ENCODE results near the gene TRIOBP. TPM values are rescaled to one million over a fixed set of nuclear protein-coding genes. Genes with fewer than 3 reads are reported as not detected.

The TRIOBP gene
- total RNA-seq, 1 donor from 2014 or later = 75.1 TPM

DNA sequence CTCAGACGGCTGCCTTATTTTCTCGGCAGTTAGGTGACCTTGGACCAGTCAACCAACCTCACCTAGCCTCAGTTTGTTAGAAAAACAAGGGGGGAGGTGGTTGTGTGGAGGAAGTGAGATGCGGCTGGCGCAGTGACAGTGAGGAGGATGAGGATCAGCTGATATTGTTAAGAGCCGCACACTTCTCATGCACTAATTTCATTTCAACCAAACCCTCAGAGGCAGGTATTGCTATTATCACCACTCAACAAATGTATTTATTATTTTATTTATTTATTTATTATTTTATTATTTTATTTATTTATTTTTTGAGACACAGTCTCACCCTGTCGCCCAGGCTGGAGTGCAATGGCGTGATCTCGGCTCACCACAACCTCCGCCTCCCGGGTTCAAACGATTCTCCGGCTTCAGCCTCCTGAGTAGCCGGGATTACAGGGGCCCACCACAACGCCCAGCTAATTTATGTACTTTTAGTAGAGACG, 19.3 kb upstream of the TRIOBP start:
- TF ChIP-seq, protein P1, sequence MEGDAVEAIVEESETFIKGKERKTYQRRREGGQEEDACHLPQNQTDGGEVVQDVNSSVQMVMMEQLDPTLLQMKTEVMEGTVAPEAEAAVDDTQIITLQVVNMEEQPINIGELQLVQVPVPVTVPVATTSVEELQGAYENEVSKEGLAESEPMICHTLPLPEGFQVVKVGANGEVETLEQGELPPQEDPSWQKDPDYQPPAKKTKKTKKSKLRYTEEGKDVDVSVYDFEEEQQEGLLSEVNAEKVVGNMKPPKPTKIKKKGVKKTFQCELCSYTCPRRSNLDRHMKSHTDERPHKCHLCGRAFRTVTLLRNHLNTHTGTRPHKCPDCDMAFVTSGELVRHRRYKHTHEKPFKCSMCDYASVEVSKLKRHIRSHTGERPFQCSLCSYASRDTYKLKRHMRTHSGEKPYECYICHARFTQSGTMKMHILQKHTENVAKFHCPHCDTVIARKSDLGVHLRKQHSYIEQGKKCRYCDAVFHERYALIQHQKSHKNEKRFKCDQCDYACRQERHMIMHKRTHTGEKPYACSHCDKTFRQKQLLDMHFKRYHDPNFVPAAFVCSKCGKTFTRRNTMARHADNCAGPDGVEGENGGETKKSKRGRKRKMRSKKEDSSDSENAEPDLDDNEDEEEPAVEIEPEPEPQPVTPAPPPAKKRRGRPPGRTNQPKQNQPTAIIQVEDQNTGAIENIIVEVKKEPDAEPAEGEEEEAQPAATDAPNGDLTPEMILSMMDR (conservative IDR thresholded peaks at IDR 0.05; ENCODE audit: low read depth, low read length) = no peak
- peak overlapping the region; percentile 75 for H3K4me3 ChIP-seq (ENCODE audit: low read depth, low read length)
- no peak for DNase-seq (ENCODE audit: low read depth)

DNA sequence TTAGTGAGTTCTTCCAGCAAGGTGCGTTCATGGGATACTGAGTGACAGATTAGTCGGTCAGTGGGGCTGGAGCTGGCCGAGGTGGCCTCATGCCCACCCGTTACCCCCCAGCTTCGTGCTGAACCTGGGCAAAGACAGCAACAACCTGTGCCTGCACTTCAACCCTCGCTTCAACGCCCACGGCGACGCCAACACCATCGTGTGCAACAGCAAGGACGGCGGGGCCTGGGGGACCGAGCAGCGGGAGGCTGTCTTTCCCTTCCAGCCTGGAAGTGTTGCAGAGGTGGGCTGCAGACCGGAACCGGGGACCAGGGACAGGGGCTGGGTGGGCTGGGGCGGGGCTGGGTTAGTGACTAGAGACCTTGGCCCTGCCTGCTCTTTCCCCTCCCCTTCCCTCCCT, 18.5 kb upstream of the TRIOBP start:
- TF ChIP-seq, protein P1 (conservative IDR thresholded peaks at IDR 0.05; ENCODE audit: low read depth, low read length) = no peak
- peak overlapping the region; percentile 75 for H3K4me3 ChIP-seq (ENCODE audit: low read depth, low read length)
- DNase-seq (ENCODE audit: low read depth) = no peak

DNA sequence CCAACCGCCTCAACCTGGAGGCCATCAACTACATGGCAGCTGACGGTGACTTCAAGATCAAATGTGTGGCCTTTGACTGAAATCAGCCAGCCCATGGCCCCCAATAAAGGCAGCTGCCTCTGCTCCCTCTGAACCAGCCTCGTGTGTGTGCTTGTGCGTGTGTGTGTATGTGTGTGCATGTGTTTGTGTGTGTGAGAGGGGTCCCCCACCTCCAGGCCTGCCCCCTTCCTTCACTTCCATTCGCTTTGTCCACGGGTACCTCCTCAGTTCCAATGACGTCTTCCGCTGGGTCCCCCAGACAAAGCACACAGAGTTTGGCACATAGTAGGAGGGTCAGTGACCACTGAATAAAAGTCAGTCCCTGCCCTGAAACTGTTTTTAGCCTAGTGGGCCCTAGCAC, 17.2 kb upstream of the TRIOBP start:
- DNase-seq (ENCODE audit: low read depth) = no peak
- TF ChIP-seq, protein P1 (conservative IDR thresholded peaks at IDR 0.05; ENCODE audit: low read depth, low read length) = no peak
- no peak overlapping the region for H3K4me3 ChIP-seq (ENCODE audit: low read depth, low read length)

DNA sequence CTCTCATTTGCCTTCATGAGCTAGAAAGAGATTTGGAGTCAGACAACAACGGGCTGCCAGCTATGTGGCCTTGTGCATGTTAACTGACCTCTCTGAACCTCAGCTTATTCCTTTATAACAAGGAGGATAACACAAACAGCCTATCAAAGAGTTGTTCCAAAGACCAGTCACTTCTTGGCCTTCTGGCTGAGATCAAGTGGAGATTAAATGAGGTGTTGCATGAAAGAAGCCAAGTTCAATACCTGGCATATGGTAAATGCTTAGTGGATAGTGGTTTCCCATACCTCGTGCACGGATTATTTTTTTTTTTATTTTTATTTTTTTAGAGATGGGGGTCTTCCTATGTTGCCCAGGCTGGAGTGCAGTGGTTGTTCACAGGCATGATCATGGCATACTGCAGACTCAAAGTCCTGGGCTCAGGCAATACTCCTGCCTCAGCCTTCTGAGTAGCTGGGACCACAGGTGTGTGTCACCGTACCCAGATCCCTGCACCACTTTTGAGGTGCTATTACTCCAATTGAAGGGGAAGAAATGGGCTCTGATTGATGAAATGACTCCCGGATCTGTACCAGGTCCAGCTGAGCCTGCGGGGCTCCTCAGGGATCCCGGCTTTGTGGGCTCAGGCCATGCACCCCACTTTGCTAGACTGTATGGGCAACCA, 16.5 kb upstream of the TRIOBP start:
- no peak overlapping the region for H3K4me3 ChIP-seq (ENCODE audit: low read depth, low read length)
- TF ChIP-seq, protein P1 (conservative IDR thresholded peaks at IDR 0.05; ENCODE audit: low read depth, low read length) = no peak
- DNase-seq (ENCODE audit: low read depth) = no peak

DNA sequence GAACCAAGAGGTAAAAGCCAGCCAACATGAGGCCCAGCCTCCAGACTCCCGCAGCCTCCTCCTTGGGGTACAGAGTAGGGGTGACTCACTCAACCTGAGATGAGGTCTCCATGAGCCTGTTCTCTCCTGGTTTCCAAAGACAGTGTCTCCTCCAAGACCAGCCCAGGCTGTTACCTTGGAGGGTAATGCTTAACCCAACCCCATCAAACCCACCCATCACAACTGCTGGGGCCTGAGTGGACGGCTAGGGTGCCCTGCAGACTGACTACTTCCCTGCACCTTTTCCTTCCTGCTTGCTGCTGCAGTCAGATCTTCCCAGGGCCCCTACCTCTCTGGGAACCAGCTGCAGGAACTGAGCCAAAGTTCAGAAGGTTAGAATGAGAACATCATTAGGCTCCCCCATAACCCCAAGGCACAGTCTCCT, 15.8 kb upstream of the TRIOBP start:
- H3K4me3 ChIP-seq (ENCODE audit: low read depth, low read length) = no peak overlapping the region
- no peak for DNase-seq (ENCODE audit: low read depth)
- TF ChIP-seq, protein P1 (conservative IDR thresholded peaks at IDR 0.05; ENCODE audit: low read depth, low read length) = no peak

DNA sequence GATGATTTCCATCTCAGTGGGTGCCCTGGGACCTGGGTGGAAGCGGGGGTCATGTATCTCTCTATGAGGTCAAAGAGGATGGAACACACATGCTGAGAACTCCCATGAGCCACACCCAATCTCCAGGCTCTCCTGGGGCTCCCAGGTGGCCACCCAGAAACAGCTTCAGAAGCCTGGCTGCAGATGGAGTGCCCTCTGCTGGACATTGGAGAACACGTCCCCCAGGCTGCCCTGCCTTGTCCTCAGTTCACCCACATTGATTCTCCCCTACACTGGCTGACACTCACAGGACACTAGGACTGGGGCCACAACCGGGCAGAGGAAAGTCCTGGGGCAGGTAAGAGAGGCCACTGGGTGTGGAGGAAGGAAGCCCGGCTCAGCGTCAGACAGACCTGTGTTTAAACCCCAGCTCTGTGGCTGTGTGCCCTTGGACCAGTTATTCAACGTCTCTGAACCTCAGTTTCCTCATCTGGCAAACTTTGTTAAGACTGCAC, 15.2 kb upstream of the TRIOBP start:
- DNase-seq (ENCODE audit: low read depth) = no peak
- TF ChIP-seq, protein P1 (conservative IDR thresholded peaks at IDR 0.05; ENCODE audit: low read depth, low read length) = peak; percentile 95
- H3K4me3 ChIP-seq (ENCODE audit: low read depth, low read length) = no peak overlapping the region

All from epithelial cell of proximal tubule (primary cell).